ENCODE data around the gene KIF1A.

DNA sequence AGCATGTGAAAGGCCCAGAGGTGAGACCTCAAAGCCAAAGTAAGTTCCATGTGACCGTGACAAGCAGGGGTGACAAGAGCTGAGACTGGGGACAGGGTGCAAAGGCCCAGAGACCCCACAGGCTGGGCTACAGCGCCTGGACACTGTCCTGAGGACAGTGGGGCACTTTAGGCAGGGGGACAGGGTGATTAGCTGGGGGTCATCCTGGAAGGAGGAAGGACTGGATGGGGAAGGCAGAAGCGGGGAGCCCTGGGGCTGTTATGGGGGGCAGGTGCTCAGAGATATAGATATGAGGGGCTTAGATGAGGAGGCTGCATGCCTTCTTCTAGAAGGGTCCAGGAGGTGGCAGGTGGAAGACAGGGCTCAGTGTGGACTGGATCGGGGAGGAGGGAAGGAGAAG lies 31.5 kb downstream of the KIF1A start:
- TF ChIP-seq, protein P1, sequence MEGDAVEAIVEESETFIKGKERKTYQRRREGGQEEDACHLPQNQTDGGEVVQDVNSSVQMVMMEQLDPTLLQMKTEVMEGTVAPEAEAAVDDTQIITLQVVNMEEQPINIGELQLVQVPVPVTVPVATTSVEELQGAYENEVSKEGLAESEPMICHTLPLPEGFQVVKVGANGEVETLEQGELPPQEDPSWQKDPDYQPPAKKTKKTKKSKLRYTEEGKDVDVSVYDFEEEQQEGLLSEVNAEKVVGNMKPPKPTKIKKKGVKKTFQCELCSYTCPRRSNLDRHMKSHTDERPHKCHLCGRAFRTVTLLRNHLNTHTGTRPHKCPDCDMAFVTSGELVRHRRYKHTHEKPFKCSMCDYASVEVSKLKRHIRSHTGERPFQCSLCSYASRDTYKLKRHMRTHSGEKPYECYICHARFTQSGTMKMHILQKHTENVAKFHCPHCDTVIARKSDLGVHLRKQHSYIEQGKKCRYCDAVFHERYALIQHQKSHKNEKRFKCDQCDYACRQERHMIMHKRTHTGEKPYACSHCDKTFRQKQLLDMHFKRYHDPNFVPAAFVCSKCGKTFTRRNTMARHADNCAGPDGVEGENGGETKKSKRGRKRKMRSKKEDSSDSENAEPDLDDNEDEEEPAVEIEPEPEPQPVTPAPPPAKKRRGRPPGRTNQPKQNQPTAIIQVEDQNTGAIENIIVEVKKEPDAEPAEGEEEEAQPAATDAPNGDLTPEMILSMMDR (IDR thresholded peaks at IDR 0.05), result no peak
- TF ChIP-seq POLR2A (IDR thresholded peaks at IDR 0.05), result no peak
- TF ChIP-seq POLR2AphosphoS5 (IDR thresholded peaks at IDR 0.05), result no peak
